Measurements from ENCODE around the gene PTPRN2. TPM values are rescaled to one million over a fixed set of nuclear protein-coding genes. Genes with fewer than 3 reads are reported as not detected.

Gene PTPRN2
- total and polyA plus RNA-seq, 2 of the 8 experiments (the other 6 are each of a cell fraction or from before 2014, with no cell fraction given): 2.6 to 4.5 TPM

DNA sequence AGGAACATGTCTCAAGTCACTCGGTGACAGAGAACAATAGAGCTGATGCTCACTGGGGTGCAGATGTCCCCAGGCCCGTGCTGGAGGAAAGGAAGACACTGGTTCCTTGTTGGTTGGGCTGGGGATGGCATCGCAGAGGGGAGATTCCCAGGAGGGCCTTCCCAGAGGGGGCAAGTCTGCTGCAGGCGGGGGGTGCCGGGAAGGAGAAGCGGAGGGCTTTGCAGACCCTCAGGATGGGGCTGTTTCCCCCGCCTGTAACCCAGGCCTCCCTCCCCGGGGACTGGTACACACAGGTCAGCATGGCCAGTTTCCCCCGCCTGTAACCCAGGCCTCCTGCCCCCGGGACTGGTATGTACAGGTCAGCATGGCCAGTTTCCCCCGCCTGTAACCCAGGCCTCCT is 967.0 kb downstream of the PTPRN2 start (continued):
- TF ChIP-seq, protein P1, sequence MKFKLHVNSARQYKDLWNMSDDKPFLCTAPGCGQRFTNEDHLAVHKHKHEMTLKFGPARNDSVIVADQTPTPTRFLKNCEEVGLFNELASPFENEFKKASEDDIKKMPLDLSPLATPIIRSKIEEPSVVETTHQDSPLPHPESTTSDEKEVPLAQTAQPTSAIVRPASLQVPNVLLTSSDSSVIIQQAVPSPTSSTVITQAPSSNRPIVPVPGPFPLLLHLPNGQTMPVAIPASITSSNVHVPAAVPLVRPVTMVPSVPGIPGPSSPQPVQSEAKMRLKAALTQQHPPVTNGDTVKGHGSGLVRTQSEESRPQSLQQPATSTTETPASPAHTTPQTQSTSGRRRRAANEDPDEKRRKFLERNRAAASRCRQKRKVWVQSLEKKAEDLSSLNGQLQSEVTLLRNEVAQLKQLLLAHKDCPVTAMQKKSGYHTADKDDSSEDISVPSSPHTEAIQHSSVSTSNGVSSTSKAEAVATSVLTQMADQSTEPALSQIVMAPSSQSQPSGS (IDR thresholded peaks at IDR 0.05; ENCODE audit: low read length): no peak
- TF ChIP-seq POU5F1 (IDR thresholded peaks at IDR 0.05; ENCODE audit: low read depth, low read length) (no peak), YY1 (IDR thresholded peaks at IDR 0.05; ENCODE audit: low read depth, low read length) (no peak)

All from H1 (cell line).